NCI-H510A treated with DMSO at 0.1 percent for 48 hours (cell line): ENCODE data around the gene MCTP1.
"Not testable (repeated sequence)": the region's sequence is repeated elsewhere in the genome, so short reads cannot be mapped to it uniquely, and the experiment has no call there.

Source experiments
- DNase-seq: peaks from one replicate; lab custom pipeline; 2025; lab: John Stamatoyannopoulos, UW

Gene MCTP1

GRCh38 chr5:95029569-95030366 is 255.1 kb downstream of the MCTP1 start:
- DNase-seq, result no peak

GRCh38 chr5:95027775-95028174 is 257.1 kb downstream of the MCTP1 start:
- no peak for DNase-seq

DNA sequence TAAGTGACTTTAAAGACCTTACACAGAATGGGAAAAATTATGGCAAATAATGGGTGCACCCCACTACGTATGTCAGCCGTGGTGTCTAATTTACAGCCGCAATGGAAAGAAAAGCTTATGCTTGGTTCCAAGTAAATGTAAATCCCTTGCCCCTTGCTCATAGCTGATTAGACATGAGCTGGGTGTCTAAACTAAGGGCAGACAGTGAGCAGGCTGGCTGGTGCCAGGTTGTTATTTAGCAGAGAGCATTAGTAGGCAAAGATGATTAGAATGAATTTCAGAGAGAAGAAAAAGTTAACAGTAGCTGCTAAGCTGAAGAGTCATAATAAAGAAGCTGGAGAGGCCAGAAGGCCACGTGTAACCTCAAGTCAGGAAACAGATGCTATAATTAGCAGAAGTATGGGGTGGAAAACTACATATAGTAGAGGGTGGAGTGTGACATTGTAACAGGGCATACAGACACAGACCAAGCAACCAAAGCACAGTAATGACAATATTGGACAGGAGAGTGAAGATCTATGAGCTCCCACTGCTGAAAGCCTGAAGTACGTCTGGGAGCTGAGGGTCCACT is 257.7 kb downstream of the MCTP1 start:
- no peak for DNase-seq

DNA sequence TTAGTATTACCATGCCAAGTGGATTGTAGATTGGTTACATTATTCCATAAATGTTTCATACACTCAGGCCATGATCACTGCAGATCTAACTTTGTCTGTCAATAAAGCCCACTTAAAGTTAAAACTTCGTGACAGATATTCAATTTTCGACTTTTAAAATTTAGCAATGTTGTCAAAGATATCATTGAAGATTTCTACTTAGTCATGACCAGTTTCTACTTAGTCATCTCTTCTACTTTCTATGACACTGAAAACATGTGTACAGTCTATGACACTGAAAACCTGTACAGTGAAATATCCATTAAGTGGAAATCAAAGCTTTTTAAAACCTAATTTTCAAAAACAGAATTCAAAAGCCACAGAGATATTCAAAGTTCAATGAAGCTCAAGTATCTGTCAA is 258.2 kb downstream of the MCTP1 start:
- DNase-seq, result no peak

GRCh38 chr5:95022967-95023695 is 261.8 kb downstream of the MCTP1 start:
- no peak for DNase-seq

- DNase-seq, result no peak
These were observed 264.5 kb downstream of the MCTP1 start for GRCh38 chr5:95020345-95020744.

DNA sequence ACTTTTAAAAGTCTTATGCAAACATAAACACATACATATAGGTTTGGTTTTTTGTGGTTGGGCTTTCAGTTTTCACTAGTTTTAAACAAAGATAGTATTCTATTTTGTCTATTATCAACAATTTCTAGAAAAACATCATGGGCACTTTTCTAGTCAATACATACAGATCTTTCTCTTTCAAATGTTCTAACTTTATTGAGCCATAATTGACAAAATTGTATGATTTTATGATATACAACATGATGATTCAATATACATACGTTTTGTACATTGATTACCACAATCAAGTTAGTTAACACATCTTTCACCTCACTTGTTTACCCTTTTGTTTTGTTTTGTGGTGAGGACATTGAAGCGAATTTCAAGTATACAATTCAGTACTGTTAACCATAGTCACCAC is 265.9 kb downstream of the MCTP1 start:
- DNase-seq, result no peak

DNA sequence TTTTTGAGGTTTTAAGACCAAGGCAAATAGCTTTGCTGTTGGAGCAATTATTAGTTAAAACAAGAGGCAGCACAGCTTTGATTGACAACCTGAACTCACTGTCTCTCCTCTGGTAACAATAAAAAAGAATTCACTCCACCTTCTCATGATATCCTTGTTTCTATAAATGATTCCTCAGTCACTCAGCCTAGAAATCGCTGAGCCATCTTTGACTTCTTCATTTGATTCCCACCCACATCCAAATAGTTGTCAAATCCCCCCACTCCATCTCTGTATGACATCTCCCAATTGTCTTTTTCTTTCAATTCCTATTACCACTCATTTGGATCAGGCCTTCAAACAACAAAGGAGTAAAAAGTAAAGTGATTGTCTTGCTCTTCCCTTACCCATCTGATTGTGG is 266.4 kb downstream of the MCTP1 start:
- DNase-seq, result no peak

- DNase-seq, result no peak
These were observed 275.1 kb downstream of the MCTP1 start for GRCh38 chr5:95009812-95010211.

- DNase-seq, result no peak
These were observed 276.8 kb downstream of the MCTP1 start for GRCh38 chr5:95007921-95008597.

DNA sequence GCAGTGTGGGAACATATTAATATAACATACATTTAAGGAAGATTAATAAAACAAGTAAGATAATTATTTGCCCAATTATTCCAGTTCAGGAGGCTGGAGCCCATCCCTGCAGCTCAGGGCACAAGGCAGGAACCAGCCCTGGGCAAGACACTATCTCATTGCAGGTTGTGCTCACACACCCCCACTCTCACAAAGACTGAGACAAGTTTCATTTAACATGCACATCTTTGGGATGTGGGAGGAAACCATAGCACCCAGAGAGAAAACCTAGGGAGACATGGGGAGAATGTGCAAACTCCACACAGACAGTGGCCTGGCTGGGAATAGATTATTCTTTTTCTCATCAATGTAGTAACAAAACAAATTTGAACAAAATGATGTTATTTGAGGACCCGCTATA is 279.1 kb downstream of the MCTP1 start:
- DNase-seq, result no peak

DNA sequence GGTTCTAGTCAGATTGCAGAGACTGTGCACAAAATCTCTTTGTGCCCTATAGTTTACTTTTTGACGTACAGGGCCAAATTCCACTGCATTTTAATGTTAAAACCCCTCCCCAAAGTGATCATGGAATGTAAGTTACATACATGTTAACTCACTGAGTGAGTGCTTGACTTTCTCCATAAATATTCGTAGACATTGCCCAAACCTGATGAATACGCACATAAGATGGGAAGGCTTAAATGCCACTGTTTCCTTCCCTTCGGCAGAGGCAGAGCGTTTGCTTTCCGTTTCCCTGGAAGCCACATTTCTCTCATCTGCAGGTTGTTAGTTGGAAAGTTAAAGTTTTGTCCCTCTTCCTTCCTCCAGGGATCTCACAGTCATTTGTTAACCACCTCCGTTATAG is 286.2 kb downstream of the MCTP1 start:
- DNase-seq, result no peak

- not testable (repeated sequence) for DNase-seq
These were observed 290.4 kb downstream of the MCTP1 start for GRCh38 chr5:94994537-94994936.

- no peak for DNase-seq
These were observed 291.4 kb downstream of the MCTP1 start for GRCh38 chr5:94993491-94993890.

DNA sequence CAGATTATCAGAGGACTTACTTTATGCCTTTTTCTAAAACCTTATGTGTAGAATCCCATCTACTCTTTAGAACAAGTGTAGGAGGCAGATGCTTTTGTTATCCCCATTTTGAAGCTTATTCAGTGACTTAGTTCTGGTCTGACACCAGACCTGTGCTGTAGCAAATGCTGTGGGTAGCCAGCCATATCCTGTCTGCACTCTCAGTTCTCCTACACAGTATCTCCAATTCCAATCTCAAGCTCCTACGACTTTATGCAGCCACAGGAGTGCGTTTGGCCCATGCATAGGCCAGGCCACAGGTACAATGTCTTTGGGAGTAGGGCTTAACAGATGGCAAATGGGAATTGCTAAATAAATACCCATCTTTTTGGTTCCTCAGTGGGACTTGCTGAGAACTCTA is 292.6 kb downstream of the MCTP1 start:
- DNase-seq, result no peak

DNA sequence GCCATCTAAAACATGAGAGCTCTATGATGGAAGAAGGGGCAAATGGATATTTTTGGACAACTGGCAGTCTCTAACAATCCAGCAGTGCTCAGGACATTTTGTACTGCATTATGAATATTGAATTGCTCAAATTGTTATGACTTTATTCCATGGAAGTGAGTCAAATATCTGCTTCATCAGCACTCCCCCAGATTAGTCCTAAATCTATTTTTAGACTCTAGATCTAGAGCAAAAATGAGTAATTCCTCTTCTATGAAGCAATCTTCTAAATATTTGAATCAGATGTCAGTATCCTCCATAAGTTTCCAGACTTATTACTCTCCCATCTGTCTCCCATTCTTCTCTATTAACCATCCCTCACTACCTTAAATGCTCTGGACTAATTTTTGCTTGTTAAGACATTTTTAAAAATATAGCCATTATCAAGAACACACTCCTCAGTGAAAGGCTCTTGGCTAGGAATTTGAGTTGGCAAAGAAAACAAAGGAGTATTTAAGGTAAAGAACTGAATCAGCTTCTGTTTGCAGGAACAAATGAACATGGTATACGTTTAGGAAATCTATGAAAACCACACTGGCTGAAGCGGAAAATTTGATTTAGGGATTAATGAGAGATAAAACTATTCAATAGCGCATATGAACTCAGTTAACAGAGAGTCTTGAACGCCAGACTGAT is 300.9 kb downstream of the MCTP1 start:
- DNase-seq, result no peak

- no peak for DNase-seq
These were observed 307.5 kb downstream of the MCTP1 start for GRCh38 chr5:94977437-94977836.

DNA sequence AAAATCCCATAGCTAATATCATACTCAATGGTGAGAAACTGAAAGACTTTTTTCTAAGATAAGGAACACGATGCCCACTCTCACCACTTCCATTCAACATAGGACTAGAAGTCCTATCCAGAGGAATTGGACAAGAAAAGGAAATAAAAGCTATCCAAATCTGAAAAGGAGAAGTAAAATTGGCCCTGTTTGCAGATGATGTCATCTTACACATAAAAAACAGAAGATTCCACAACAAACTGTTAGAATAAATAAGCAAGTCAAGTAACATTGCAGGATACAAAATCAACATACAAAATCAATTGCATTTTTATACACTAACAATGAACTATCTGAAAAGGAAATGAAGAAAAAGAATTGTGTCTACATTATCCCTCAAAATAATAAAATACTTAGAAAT is 308.0 kb downstream of the MCTP1 start:
- no peak for DNase-seq

DNA sequence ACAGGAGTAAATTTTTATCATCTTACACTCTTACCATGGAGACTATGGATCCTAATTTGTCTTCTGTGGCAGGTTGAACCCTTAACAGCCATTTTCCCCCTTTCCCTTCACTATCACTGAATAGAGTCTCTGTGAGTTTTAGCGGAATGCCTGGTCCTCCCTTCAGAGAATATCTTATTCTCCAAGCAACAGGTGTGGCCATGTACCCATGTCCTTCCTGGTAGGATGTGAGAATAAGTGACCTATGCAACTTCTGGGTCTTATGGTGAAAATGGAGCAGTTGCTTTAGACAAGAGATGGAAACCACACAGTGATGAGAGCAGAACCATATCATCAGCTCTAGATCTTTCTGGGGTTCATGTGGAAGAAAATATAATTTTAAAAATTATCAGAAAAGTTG is 312.6 kb downstream of the MCTP1 start:
- no peak for DNase-seq

- peak; percentile 10 for DNase-seq
These were observed 315.7 kb downstream of the MCTP1 start for GRCh38 chr5:94969174-94969573.

GRCh38 chr5:94968507-94969095 is 316.3 kb downstream of the MCTP1 start:
- DNase-seq, result peak; percentile 75

GRCh38 chr5:94967525-94967924 is 317.4 kb downstream of the MCTP1 start:
- DNase-seq, result no peak
